Hepatocyte (in vitro differentiated cells): ENCODE results near the gene MRGPRD.

Source experiments
- CTCF ChIP-seq: fragments of 200-600 bp; sonication (generic); IDR thresholded peaks from 2 replicates; pipeline ENCODE4 v1.5.1; 2016; ENCODE audit warnings: antibody characterized with exemption, mild to moderate bottlenecking; ENCODE audit not compliant: poor library complexity
- EZH2 ChIP-seq: fragments of 200-600 bp; sonication (generic); IDR thresholded peaks from 2 replicates; pipeline ENCODE4 v1.6.1; 2016; ENCODE audit warnings: antibody characterized with exemption, mild to moderate bottlenecking, borderline replicate concordance

DNA sequence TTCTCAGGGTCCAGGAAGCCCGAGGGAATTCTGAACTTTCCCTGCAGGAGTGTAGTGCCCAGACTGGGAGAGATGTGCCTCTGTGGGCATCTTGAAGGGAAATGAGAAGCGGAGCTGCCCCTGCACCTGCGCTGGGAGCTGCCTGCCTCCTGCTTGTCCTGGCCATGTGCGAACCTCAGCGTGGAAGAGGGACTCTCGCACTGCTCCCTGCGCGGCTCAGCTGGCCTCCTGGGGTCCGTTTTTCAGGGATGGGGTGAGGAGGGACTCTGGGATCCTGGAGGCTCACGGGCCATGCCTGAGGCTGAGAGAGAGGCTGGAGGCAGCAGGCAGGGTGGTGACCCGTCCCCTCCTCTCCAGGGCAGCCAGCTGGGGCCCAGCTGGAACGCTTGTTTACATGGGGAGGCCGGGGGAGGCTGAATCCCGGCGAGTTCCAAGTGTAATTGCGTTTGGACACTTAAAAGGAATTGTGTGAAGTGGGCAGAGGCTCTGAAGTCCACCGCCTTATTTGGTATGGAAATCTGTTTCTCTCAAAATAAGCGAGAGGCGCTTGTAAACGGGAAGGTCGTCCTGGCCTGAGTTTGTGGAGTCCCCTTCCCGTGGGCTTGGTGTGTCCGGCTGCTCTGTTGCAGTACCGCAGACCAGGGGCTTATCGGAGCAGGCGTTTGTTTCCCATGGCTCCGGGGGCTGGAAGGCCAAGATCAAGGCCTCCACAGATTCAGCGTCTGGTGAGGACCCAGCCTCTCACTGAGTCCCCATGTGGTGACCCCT is 33.5 kb upstream of the MRGPRD start:
- TF ChIP-seq CTCF = no peak
- no peak for TF ChIP-seq EZH2
